ENCODE data around the gene WWOX.

The WWOX gene

GRCh38 chr16:78655331-78656113, 556.1 kb downstream of the WWOX start:
- H3K4ac ChIP-seq (ENCODE audit: low read depth, low read length), result no peak overlapping the region
- H3K23ac ChIP-seq (ENCODE audit: low read length), result no peak overlapping the region
- no peak overlapping the region for H4K12ac ChIP-seq (ENCODE audit: low read depth, low read length)
- H4K91ac ChIP-seq (ENCODE audit: low read depth, low read length), result peak overlapping the region; percentile 78
- no peak for DNase-seq
- H2AK5ac ChIP-seq (ENCODE audit: low read length), result no peak overlapping the region
- H4K8ac ChIP-seq (ENCODE audit: low read depth, low read length), result peak overlapping the region; percentile 40
- no peak overlapping the region for H2BK120ac ChIP-seq (ENCODE audit: insufficient read depth, low read length, poor library complexity)
- H3K4me3 ChIP-seq (ENCODE audit: low read depth, low read length), result no peak overlapping the region
- no peak overlapping the region for H3K4me2 ChIP-seq (ENCODE audit: low read length)
- no peak overlapping the region for H3K18ac ChIP-seq (ENCODE audit: low read length)
- H3K79me1 ChIP-seq (ENCODE audit: low read length), result peaks cover 25% of the 10 kb centered on the region
- no peaks in the 10 kb centered on the region for H3K27me3 ChIP-seq (ENCODE audit: insufficient read depth, low read length)
- H2BK5ac ChIP-seq (ENCODE audit: low read depth, low read length, poor library complexity), result peak overlapping the region; percentile 7
- peaks cover 1% of the 10 kb centered on the region for H3K79me2 ChIP-seq (ENCODE audit: control insufficient read depth, insufficient read depth, low read length, poor library complexity)
- H3K36me3 ChIP-seq (ENCODE audit: control insufficient read depth in 1 of 2, insufficient read depth in 2 of 2, low read length in 2 of 2), result no peaks in the 10 kb centered on the region
- H3K27ac ChIP-seq (ENCODE audit: low read depth, low read length), result no peak overlapping the region
- H3K9ac ChIP-seq (ENCODE audit: low read length), result no peak overlapping the region
- no peaks in the 10 kb centered on the region for H3K9me3 ChIP-seq (ENCODE audit: insufficient read depth, low read depth, low read length)
- no CpG with 5 or more reads among the region's 5 CpGs for WGBS (ENCODE audit: extremely low coverage, insufficient coverage, insufficient read length)
- H2AFZ ChIP-seq (ENCODE audit: insufficient read depth, low read length, poor library complexity), result no peak overlapping the region
- H3K4me1 ChIP-seq (ENCODE audit: control insufficient read depth in 1 of 2, insufficient read depth in 2 of 2, low read length in 2 of 2), result peaks cover 11 to 18% of the 10 kb centered on the region in 2 experiments
- peak overlapping the region; percentile 24 for H2BK12ac ChIP-seq (ENCODE audit: low read length)
- no peak overlapping the region for H3K14ac ChIP-seq (ENCODE audit: low read length)

- no peak overlapping the region for H3K4me2 ChIP-seq (ENCODE audit: low read length)
- no peak overlapping the region for H3K9ac ChIP-seq (ENCODE audit: low read length)
- peak overlapping the region; percentile 71 for H3K14ac ChIP-seq (ENCODE audit: low read length)
- no peak overlapping the region for H4K12ac ChIP-seq (ENCODE audit: low read depth, low read length)
- H3K79me1 ChIP-seq (ENCODE audit: low read length), result peaks cover 26% of the 10 kb centered on the region
- peak overlapping the region; percentile 73 for H2BK5ac ChIP-seq (ENCODE audit: low read depth, low read length, poor library complexity)
- no peaks in the 10 kb centered on the region for H3K36me3 ChIP-seq (ENCODE audit: control insufficient read depth in 1 of 2, insufficient read depth in 2 of 2, low read length in 2 of 2)
- H3K23ac ChIP-seq (ENCODE audit: low read length), result no peak overlapping the region
- peak overlapping the region; percentile 45 for H3K18ac ChIP-seq (ENCODE audit: low read length)
- peaks cover 11 to 18% of the 10 kb centered on the region in 2 experiments for H3K4me1 ChIP-seq (ENCODE audit: control insufficient read depth in 1 of 2, insufficient read depth in 2 of 2, low read length in 2 of 2)
- WGBS (ENCODE audit: extremely low coverage, insufficient coverage, insufficient read length), result no CpG with 5 or more reads among the region's 10 CpGs
- DNase-seq, result no peak
- peak overlapping the region; percentile 29 for H4K8ac ChIP-seq (ENCODE audit: low read depth, low read length)
- H2BK120ac ChIP-seq (ENCODE audit: insufficient read depth, low read length, poor library complexity), result peak overlapping the region; percentile 88
- H2AK5ac ChIP-seq (ENCODE audit: low read length), result peak overlapping the region; percentile 69
- no peaks in the 10 kb centered on the region for H3K9me3 ChIP-seq (ENCODE audit: insufficient read depth, low read depth, low read length)
- peak overlapping the region; percentile 9 for H2BK12ac ChIP-seq (ENCODE audit: low read length)
- H4K91ac ChIP-seq (ENCODE audit: low read depth, low read length), result peak overlapping the region; percentile 56
- H3K79me2 ChIP-seq (ENCODE audit: control insufficient read depth, insufficient read depth, low read length, poor library complexity), result peaks cover 1% of the 10 kb centered on the region
- H3K4me3 ChIP-seq (ENCODE audit: low read depth, low read length), result no peak overlapping the region
- H2AFZ ChIP-seq (ENCODE audit: insufficient read depth, low read length, poor library complexity), result no peak overlapping the region
- H3K27me3 ChIP-seq (ENCODE audit: insufficient read depth, low read length), result no peaks in the 10 kb centered on the region
- H3K27ac ChIP-seq (ENCODE audit: low read depth, low read length), result no peak overlapping the region
- no peak overlapping the region for H3K4ac ChIP-seq (ENCODE audit: low read depth, low read length)
Observed at GRCh38 chr16:78656887-78657286, 557.4 kb downstream of the WWOX start.

GRCh38 chr16:78659216-78659615, 559.8 kb downstream of the WWOX start:
- peaks cover 11 to 18% of the 10 kb centered on the region in 2 experiments for H3K4me1 ChIP-seq (ENCODE audit: control insufficient read depth in 1 of 2, insufficient read depth in 2 of 2, low read length in 2 of 2)
- peak overlapping the region; percentile 55 for H3K27ac ChIP-seq (ENCODE audit: low read depth, low read length)
- no peak overlapping the region for H3K18ac ChIP-seq (ENCODE audit: low read length)
- H4K8ac ChIP-seq (ENCODE audit: low read depth, low read length), result no peak overlapping the region
- H2BK12ac ChIP-seq (ENCODE audit: low read length), result no peak overlapping the region
- H4K12ac ChIP-seq (ENCODE audit: low read depth, low read length), result no peak overlapping the region
- peaks cover 29% of the 10 kb centered on the region for H3K79me1 ChIP-seq (ENCODE audit: low read length)
- no peaks in the 10 kb centered on the region for H3K9me3 ChIP-seq (ENCODE audit: insufficient read depth, low read depth, low read length)
- H2BK5ac ChIP-seq (ENCODE audit: low read depth, low read length, poor library complexity), result no peak overlapping the region
- DNase-seq, result peak in 1 of 2 donors; percentile 46
- H2BK120ac ChIP-seq (ENCODE audit: insufficient read depth, low read length, poor library complexity), result no peak overlapping the region
- H3K4me2 ChIP-seq (ENCODE audit: low read length), result no peak overlapping the region
- no peak overlapping the region for H3K4ac ChIP-seq (ENCODE audit: low read depth, low read length)
- H3K36me3 ChIP-seq (ENCODE audit: control insufficient read depth in 1 of 2, insufficient read depth in 2 of 2, low read length in 2 of 2), result no peaks in the 10 kb centered on the region
- H3K9ac ChIP-seq (ENCODE audit: low read length), result no peak overlapping the region
- WGBS (ENCODE audit: extremely low coverage, insufficient coverage, insufficient read length), result no CpG with 5 or more reads among the region's 9 CpGs
- no peak overlapping the region for H4K91ac ChIP-seq (ENCODE audit: low read depth, low read length)
- H3K27me3 ChIP-seq (ENCODE audit: insufficient read depth, low read length), result no peaks in the 10 kb centered on the region
- H3K23ac ChIP-seq (ENCODE audit: low read length), result no peak overlapping the region
- H3K79me2 ChIP-seq (ENCODE audit: control insufficient read depth, insufficient read depth, low read length, poor library complexity), result peaks cover 1% of the 10 kb centered on the region
- no peak overlapping the region for H2AFZ ChIP-seq (ENCODE audit: insufficient read depth, low read length, poor library complexity)
- H2AK5ac ChIP-seq (ENCODE audit: low read length), result no peak overlapping the region
- no peak overlapping the region for H3K14ac ChIP-seq (ENCODE audit: low read length)
- H3K4me3 ChIP-seq (ENCODE audit: low read depth, low read length), result no peak overlapping the region

GRCh38 chr16:78659668-78660217, 560.3 kb downstream of the WWOX start:
- H4K12ac ChIP-seq (ENCODE audit: low read depth, low read length), result no peak overlapping the region
- H3K79me1 ChIP-seq (ENCODE audit: low read length), result peaks cover 32% of the 10 kb centered on the region
- WGBS (ENCODE audit: extremely low coverage, insufficient coverage, insufficient read length), result no CpG with 5 or more reads among the region's 3 CpGs
- H2AK5ac ChIP-seq (ENCODE audit: low read length), result no peak overlapping the region
- no peak overlapping the region for H2BK12ac ChIP-seq (ENCODE audit: low read length)
- H4K91ac ChIP-seq (ENCODE audit: low read depth, low read length), result peak overlapping the region; percentile 61
- no peak overlapping the region for H3K9ac ChIP-seq (ENCODE audit: low read length)
- no peak overlapping the region for H3K4me3 ChIP-seq (ENCODE audit: low read depth, low read length)
- no peak for DNase-seq
- no peak overlapping the region for H4K8ac ChIP-seq (ENCODE audit: low read depth, low read length)
- H3K9me3 ChIP-seq (ENCODE audit: insufficient read depth, low read depth, low read length), result no peaks in the 10 kb centered on the region
- no peak overlapping the region for H3K23ac ChIP-seq (ENCODE audit: low read length)
- no peak overlapping the region for H3K4ac ChIP-seq (ENCODE audit: low read depth, low read length)
- H2BK5ac ChIP-seq (ENCODE audit: low read depth, low read length, poor library complexity), result no peak overlapping the region
- no peak overlapping the region for H2AFZ ChIP-seq (ENCODE audit: insufficient read depth, low read length, poor library complexity)
- H2BK120ac ChIP-seq (ENCODE audit: insufficient read depth, low read length, poor library complexity), result no peak overlapping the region
- peaks cover 1% of the 10 kb centered on the region for H3K79me2 ChIP-seq (ENCODE audit: control insufficient read depth, insufficient read depth, low read length, poor library complexity)
- H3K4me2 ChIP-seq (ENCODE audit: low read length), result no peak overlapping the region
- no peak overlapping the region for H3K18ac ChIP-seq (ENCODE audit: low read length)
- H3K27me3 ChIP-seq (ENCODE audit: insufficient read depth, low read length), result no peaks in the 10 kb centered on the region
- H3K14ac ChIP-seq (ENCODE audit: low read length), result no peak overlapping the region
- no peaks in the 10 kb centered on the region for H3K36me3 ChIP-seq (ENCODE audit: control insufficient read depth in 1 of 2, insufficient read depth in 2 of 2, low read length in 2 of 2)
- peak overlapping the region; percentile 55 for H3K27ac ChIP-seq (ENCODE audit: low read depth, low read length)
- peaks cover 11 to 19% of the 10 kb centered on the region in 2 experiments for H3K4me1 ChIP-seq (ENCODE audit: control insufficient read depth in 1 of 2, insufficient read depth in 2 of 2, low read length in 2 of 2)
